Stimulated activated CD8-positive, alpha-beta memory T cell treated with anti-CD3 and anti-CD28 coated beads, Interleukin-15, amount 100 ng/mL, for 48 hours (primary cell): ENCODE results near the gene PGPEP1.

Experiments used
- DNase-seq, 2 donors: peaks; one replicate each; pipeline ENCODE4 v3.0.0-alpha.2; 2020; ENCODE audit warnings: low read depth in 2 of 2

The PGPEP1 gene

DNA sequence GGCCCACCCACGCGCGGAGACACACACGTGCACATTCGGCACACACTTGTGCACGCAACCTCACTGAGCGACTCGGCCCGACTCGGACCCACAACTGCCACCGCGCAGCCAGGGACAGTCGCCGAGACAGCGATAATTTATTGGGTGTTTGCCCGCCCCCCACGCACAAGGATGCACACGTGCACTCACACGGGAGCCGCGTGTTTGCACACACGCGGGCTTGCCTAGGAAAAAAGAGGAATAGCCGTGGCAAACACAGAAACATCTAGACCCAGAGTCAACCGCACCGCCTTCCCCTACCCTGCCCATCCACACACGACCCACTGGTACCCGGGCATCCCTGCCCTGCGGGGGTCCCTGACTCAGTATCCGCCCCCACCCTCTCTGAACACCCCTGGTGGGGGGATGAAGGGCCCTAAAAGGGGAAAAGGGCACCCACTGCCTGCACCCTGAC, 77.7 kb downstream of the PGPEP1 start:
- no peak for DNase-seq

DNA sequence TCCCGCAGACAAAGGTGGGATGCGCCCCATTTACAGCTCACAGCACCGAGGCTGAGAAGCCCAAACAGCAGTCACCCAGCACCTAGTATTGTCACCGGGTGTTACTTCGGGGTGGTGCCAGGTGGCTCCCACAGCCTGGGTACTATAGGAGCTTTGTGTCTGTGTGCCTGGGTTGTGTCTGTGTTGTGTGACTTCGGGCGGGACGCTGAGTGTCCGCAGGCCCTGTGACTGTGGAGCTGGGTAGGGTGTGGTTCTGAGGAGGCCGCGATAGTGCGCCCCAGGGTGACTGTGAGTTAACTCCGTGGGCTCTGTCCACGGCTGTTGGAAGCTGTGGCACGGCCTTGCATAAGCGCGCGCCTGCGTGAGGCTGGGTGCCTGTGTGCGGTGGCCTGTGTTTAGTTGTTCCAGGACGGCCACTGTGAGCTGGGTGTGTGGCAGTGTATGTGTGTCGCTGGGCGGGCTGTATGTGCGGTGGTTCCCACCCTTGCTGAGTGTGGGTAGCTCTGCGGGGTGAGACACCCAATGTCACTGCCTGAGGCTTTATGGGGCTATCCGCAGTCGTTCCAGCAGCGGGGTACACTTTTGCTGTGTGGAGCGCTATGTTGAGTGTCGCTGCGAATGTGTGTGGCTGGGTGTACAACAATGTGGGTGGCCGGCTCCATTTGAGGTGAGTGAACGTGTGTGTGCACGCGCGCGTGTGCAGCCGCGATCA, 78.2 kb downstream of the PGPEP1 start:
- DNase-seq: peak in 1 of 2 donors; percentile 21

DNA sequence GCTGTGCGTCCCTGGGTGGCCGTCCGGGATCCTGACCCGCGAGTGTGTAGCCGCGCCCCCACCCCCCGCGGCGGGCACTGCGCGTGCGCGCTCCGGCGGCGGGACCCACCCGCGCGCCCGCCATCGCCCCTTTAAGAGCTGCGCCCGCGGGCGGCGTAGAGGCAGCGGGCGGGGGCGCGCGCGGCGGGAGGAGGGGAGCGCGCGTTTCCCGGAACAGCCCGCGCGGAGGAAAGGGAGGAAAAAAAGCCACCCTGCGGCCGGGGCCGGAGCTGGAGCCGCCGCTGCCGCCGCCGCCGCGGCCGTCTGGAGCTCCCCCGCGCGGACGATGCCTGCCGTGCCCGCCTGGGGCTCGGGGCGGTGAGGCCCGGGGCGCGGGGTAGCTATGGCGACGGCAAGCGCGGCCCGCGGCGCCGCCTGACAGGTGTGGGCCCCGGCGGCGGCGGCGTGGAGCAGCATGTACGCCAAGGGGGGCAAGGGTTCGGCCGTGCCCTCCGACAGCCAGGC, 78.8 kb downstream of the PGPEP1 start, which contains the start of gene SSBP4:
TSS of gene SSBP4 (plus strand) at position 204 of the 504 bp plus-strand sequence. CDS start at position 455, 251 bp downstream.
- DNase-seq: peak in 1 of 2 donors; percentile 60
